ENCODE results near the gene TBC1D9B.

The TBC1D9B gene

DNA sequence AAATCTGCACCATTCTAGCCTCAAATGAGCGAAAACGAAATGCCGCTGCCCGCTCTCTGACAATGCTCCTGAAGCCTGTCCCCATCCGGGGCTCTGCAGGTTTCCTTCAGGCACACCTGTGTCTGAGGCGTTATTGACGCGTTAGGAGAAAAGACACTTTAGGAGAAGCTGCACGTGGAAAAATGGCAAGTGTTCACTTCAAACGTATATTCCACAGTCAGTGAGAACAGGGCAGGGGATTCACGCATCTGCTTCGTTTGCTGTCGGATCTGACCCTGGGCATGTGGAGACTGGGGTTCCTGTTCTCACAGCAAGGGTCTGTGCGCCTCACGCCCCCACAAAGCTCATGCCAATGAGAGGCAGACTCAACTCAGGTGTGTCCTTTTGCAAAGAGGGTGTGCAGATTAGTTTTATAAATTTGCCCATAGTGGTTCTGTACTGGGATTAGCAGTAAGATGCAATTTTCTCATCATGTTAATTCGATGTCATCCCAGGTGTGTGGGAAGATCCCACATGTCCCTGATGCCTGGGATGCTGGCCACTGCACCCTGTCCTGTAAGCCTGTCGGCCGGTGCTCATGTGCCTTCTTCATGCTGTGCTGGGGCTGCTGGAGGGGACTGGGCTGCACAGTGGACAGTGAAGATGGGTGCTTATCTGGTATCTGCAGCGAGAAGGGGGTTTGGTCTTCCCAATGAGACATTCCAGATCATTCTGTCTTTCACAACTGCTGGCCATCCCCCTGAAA is 11.2 kb upstream of the TBC1D9B start:
- no peak for ATAC-seq (replicated peaks; ENCODE audit: extremely low read depth, poor library complexity, severe bottlenecking)
- peaks cover 2% of the 10 kb centered on the region for H3K36me3 Mint-ChIP-seq (ENCODE audit: insufficient read depth)
- peaks cover 10% of the 10 kb centered on the region for H3K27me3 Mint-ChIP-seq
- DNase-seq (ENCODE audit: low spot score in 2 of 2) = no peak
- no peak overlapping the region for H3K27ac Mint-ChIP-seq (ENCODE audit: low read depth)
- H3K4me3 Mint-ChIP-seq = no peak overlapping the region
- H3K9me3 Mint-ChIP-seq = no peaks in the 10 kb centered on the region
- H3K4me1 Mint-ChIP-seq = peaks cover 6% of the 10 kb centered on the region

DNA sequence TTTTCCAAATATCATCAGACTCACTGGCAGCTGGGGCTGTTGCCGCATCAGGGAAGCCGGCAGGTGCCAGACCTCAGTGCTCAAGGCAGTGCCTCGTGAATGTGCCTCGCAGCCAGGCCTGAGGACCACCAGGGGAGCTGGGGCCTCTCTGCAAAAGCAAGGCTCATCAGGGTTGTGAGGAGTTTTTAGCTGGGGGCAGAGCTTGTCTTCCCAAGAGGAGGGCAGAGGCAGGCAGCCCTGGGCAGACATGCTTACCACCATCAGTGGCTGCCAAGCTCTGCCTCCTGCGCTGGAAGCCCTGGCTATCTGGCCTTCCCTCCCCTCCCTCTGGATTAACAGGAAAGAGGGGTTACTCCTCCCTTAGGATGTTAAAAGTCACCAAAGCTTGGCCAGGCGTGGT is 8.8 kb upstream of the TBC1D9B start:
- peaks cover 2% of the 10 kb centered on the region for H3K36me3 Mint-ChIP-seq (ENCODE audit: insufficient read depth)

DNA sequence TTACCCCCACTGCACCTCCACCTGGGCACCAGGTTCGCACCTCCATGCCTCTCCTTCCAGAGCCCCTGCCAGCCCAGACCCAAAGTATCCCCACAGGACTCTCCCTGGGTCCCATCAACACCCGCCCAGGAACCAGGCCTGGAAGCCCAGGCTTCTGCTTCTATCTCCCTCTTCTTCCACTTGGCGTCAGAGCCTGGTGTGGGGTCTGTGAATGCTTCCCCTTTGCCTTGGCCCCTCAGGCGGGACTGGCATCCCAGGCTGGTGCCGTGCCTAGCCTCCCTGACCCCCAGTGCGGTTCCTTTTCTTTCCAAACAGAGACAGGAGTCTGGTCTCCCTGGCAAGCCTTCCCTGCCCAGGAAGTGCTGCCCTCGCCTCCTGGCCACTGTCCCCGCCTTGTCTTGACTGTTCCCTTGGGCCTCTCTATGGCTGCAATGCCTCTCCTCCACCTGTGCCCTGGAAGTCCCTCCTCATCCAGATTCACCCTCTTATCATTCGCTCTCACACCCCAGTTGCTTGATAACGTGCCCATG is 7.8 kb upstream of the TBC1D9B start:
- H3K4me3 Mint-ChIP-seq = no peak overlapping the region

More for the DNA sequence above, 8.8 kb upstream of the TBC1D9B start:
- peaks cover 6% of the 10 kb centered on the region for H3K4me1 Mint-ChIP-seq
- no peaks in the 10 kb centered on the region for H3K9me3 Mint-ChIP-seq
- H3K27ac Mint-ChIP-seq (ENCODE audit: low read depth) = no peak overlapping the region
- DNase-seq (ENCODE audit: low spot score in 2 of 2) (no peak), ATAC-seq (replicated peaks; ENCODE audit: extremely low read depth, poor library complexity, severe bottlenecking) (no peak)
- H3K4me3 Mint-ChIP-seq = no peak overlapping the region
- H3K27me3 Mint-ChIP-seq = peaks cover 10% of the 10 kb centered on the region

DNA sequence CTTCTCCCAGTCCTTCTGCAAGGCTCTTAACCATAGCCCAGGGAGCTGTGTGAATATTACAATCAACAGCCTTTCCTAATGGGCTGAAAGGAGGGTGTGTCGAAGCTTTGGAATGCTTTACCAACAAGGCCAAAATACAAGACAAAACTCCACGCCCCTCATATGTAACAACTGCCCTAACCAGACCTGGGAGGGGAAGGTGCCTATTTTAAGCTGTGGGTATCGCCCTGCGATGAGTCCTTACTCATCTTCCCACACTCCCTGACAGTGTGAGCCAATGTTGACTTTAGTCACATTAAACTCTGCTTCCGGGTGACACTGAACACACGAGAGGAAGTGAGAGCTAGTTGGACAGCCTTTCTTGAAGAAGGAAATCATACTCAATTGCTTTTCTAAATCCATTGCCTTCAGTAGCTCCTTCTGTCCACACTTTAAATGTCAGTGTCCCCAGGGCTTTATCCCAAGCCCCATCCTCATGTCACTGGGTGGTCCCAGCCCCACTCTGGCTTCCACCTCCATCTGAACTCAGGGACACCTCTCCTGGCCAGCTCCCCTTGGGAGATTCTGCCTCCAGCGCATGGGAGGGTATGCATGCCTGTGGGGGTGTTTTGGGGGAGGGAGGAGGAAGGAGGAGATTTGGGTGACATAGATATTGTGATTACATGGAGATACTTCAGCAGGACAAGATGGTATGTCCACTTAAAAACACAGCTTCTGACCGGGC is 6.5 kb upstream of the TBC1D9B start:
- peaks cover 2% of the 10 kb centered on the region for H3K36me3 Mint-ChIP-seq (ENCODE audit: insufficient read depth)
- H3K4me3 Mint-ChIP-seq = no peak overlapping the region
- DNase-seq (ENCODE audit: low spot score in 2 of 2) (no peak), ATAC-seq (replicated peaks; ENCODE audit: extremely low read depth, poor library complexity, severe bottlenecking) (no peak)
- no peaks in the 10 kb centered on the region for H3K9me3 Mint-ChIP-seq
- H3K27ac Mint-ChIP-seq (ENCODE audit: low read depth) = no peak overlapping the region
- peaks cover 6% of the 10 kb centered on the region for H3K4me1 Mint-ChIP-seq
- peaks cover 10% of the 10 kb centered on the region for H3K27me3 Mint-ChIP-seq

More for the DNA sequence above, 7.8 kb upstream of the TBC1D9B start:
- peaks cover 2% of the 10 kb centered on the region for H3K36me3 Mint-ChIP-seq (ENCODE audit: insufficient read depth)
- peak overlapping the region; percentile 56 for H3K27ac Mint-ChIP-seq (ENCODE audit: low read depth)
- peaks cover 10% of the 10 kb centered on the region for H3K27me3 Mint-ChIP-seq
- ATAC-seq (replicated peaks; ENCODE audit: extremely low read depth, poor library complexity, severe bottlenecking) (no peak), DNase-seq (ENCODE audit: low spot score in 2 of 2) (no peak)
- peaks cover 6% of the 10 kb centered on the region for H3K4me1 Mint-ChIP-seq
- H3K9me3 Mint-ChIP-seq = no peaks in the 10 kb centered on the region

DNA sequence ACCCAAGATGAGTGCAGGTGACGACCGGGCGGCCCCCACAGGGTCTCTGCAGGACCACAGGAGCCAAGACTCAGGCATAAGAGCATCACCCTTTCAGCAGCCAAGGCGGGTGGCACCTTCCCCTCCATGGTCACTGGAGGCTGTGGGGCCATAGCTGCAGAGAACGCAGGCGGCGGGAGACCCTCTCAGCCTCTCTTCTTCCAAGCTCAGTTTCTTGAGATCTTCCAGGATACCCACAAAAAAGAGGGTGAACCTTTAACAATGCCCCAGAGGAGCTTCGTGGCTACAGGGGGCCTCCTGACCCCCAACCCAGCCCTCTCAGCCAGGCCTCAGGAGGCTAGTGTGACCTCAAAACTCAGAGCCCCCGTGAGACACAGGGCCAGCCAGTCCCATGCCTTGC is 5.8 kb upstream of the TBC1D9B start:
- Mint-ChIP-seq H3K36me3 (ENCODE audit: insufficient read depth) (peaks cover 2% of the 10 kb centered on the region), H3K9me3 (no peaks in the 10 kb centered on the region), H3K27ac (ENCODE audit: low read depth) (no peak overlapping the region), H3K4me1 (peaks cover 6% of the 10 kb centered on the region), H3K4me3 (no peak overlapping the region), H3K27me3 (peaks cover 10% of the 10 kb centered on the region)
- no peak for ATAC-seq (replicated peaks; ENCODE audit: extremely low read depth, poor library complexity, severe bottlenecking)
- DNase-seq (ENCODE audit: low spot score in 2 of 2) = no peak

DNA sequence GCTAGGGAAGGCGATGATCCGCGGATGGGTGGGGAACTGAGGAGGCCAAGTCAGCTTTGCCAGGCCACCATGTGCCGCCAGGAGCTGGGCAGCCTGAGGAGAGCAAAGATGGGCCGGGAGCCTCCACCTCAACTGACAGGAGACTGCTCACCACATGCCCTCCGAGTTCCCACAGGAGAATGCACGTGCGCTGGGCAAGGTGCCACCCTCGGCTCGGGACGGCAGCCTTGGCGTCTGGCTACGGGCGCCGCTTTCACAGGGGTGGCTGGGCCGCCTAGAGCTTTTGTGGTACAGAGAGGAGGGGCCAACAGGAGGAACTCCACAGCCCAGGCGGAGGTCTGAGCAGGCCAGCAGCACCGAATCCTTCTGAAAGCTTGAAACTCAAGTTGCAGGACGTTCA is 5.3 kb upstream of the TBC1D9B start:
- H3K36me3 Mint-ChIP-seq (ENCODE audit: insufficient read depth) = peaks cover 2% of the 10 kb centered on the region

DNA sequence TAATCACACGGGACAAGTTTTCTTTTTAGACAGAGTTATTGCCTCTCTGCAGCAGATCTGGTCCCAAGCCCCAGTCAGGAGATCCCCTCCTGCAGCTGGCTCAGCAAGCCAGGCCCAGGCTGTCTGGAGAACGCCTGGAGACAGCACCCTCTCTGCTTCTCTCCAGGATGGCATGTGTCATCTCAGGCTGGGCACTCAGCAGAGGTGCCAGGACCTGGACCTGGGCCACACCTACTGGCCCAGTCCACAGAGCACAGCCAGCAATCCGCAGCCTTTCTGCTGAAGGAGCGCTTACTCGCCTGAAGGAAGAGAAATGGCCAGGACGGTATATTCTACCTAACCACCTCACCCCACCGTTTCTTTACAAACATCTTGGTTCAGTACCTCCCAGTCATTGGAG is 4.7 kb upstream of the TBC1D9B start:
- Mint-ChIP-seq H3K9me3 (no peaks in the 10 kb centered on the region), H3K4me3 (no peak overlapping the region), H3K27ac (ENCODE audit: low read depth) (no peak overlapping the region), H3K4me1 (peaks cover 6% of the 10 kb centered on the region), H3K27me3 (peaks cover 10% of the 10 kb centered on the region), H3K36me3 (ENCODE audit: insufficient read depth) (peaks cover 2% of the 10 kb centered on the region)
- no peak for DNase-seq (ENCODE audit: low spot score in 2 of 2)
- ATAC-seq (replicated peaks; ENCODE audit: extremely low read depth, poor library complexity, severe bottlenecking) = no peak

More for the DNA sequence above, 5.3 kb upstream of the TBC1D9B start:
- Mint-ChIP-seq H3K27me3 (peaks cover 10% of the 10 kb centered on the region), H3K9me3 (no peaks in the 10 kb centered on the region), H3K27ac (ENCODE audit: low read depth) (no peak overlapping the region), H3K4me1 (peaks cover 6% of the 10 kb centered on the region), H3K4me3 (no peak overlapping the region)
- DNase-seq (ENCODE audit: low spot score in 2 of 2) (no peak), ATAC-seq (replicated peaks; ENCODE audit: extremely low read depth, poor library complexity, severe bottlenecking) (no peak)

DNA sequence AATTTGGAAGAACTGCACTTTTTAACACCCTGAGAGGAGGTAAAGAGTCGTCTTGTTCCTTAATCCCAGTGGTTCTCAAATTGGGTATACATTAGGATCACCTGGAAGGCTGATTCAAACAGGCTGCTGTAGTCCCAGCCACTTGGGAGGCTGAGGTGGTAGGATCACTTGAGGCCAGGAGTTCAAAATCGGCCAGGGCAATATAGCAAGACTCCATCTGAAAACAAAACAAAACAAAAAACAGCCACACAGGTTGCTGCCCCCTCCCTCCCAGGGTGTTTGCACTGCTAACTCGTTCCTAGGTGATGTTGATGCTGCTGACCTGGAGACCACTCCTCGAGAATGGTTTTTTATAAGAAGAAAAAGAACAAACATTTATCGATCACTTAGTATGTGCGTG is 1.5 kb upstream of the TBC1D9B start:
- DNase-seq (ENCODE audit: low spot score in 2 of 2) = no peak
- Mint-ChIP-seq H3K27me3 (no peaks in the 10 kb centered on the region), H3K36me3 (ENCODE audit: insufficient read depth) (peaks cover 6% of the 10 kb centered on the region), H3K4me1 (peaks cover 7% of the 10 kb centered on the region), H3K9me3 (no peaks in the 10 kb centered on the region), H3K27ac (ENCODE audit: low read depth) (no peak overlapping the region), H3K4me3 (peak overlapping the region; percentile 36)
- no peak for ATAC-seq (replicated peaks; ENCODE audit: extremely low read depth, poor library complexity, severe bottlenecking)

DNA sequence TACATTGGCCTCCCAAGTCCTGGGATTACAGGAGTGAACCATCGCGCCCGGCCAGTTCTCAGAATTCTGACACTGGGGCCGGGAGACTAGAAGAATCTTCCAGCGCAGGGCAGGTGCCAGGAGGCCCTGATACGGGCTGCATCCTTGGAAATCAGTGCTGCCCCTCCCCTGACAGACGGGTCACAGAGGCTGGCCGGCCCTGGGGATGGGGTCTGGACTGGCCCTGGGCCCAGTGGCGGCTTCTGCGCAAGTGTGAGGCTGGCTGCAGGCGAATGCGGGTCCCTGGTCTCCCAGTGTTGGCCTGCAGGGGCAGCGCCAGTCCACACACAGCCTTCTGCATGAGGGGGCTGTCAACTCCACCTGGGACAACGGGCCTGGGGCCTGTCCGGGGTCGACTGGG is 831 bp upstream of the TBC1D9B start:
- no peak for ATAC-seq (replicated peaks; ENCODE audit: extremely low read depth, poor library complexity, severe bottlenecking)
- no peak for DNase-seq (ENCODE audit: low spot score in 2 of 2)
- H3K27me3 Mint-ChIP-seq = no peaks in the 10 kb centered on the region
- H3K9me3 Mint-ChIP-seq = no peaks in the 10 kb centered on the region
- H3K4me3 Mint-ChIP-seq = peak overlapping the region; percentile 72
- peaks cover 8% of the 10 kb centered on the region for H3K36me3 Mint-ChIP-seq (ENCODE audit: insufficient read depth)
- H3K27ac Mint-ChIP-seq (ENCODE audit: low read depth) = no peak overlapping the region
- H3K4me1 Mint-ChIP-seq = peaks cover 7% of the 10 kb centered on the region

DNA sequence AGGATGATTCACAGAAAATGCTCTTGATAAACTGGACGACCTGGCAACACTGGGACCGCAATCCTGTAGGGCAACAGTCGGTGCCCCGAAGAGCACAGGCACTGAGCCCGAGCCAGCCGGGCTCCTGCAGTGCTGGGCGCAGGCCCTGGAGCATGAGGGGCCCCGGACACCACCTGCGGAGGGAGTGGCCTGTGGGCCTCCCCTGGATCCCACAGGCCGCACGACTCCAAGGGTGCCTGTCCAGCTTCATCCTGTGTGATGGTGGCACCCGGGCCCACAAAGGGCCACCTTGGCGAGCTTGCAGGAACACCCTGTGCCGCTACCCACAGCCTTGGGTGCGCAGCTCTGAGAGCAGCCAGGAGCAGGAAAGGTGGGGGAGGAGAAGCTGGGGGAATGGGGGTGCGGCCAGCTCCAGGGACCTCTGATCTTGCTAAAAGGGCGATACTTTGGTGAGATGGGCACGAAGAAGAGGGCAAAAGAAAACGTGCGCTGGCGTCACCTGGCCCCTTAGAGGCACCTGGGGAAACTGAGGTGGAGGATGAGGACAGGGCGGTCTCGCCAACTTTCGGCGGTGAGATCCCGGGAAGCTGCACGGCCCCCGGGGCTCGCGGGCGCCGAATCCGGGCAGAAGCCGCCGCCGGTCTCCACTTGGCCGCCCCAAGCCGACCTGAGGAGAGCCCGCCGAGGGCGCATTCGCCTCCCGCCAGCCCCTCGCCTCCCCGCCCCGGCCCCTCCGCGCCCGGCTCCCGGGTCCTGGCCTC is 722 bp downstream of the TBC1D9B start:
- Mint-ChIP-seq H3K9me3 (no peaks in the 10 kb centered on the region), H3K27ac (ENCODE audit: low read depth) (peak overlapping the region; percentile 69)
- no peak for DNase-seq (ENCODE audit: low spot score in 2 of 2)

DNA sequence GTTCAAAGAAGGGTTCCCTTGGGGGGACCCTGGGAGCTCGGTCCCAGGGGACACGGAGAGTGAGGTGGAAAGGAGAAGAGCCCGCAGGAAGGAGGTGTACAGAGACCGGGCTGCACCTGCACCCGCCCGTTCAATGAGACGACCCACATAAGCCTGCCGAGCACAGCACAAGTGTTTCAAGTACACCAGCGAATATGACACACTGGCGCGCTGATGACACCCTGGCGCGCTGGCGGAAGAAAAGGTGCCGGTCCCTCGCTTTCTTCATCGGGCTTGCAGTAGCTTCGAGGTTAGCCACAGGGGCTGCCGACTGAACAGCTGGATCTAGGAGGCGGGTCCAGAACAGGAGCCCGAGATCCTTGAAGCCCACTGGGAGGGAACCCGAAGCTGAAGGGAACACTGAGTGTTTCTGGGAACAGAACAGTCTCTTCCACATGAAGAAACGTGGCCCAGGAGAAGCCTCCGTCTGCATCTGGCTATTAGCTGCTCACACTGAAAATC is 1.4 kb downstream of the TBC1D9B start:
- DNase-seq (ENCODE audit: low spot score in 2 of 2) (no peak), ATAC-seq (replicated peaks; ENCODE audit: extremely low read depth, poor library complexity, severe bottlenecking) (no peak)
- Mint-ChIP-seq H3K4me3 (peak overlapping the region; percentile 82), H3K9me3 (no peaks in the 10 kb centered on the region), H3K36me3 (ENCODE audit: insufficient read depth) (peaks cover 14% of the 10 kb centered on the region), H3K4me1 (peaks cover 17% of the 10 kb centered on the region), H3K27ac (ENCODE audit: low read depth) (peak overlapping the region; percentile 56), H3K27me3 (no peaks in the 10 kb centered on the region)

More for the DNA sequence above, 722 bp downstream of the TBC1D9B start:
- H3K36me3 Mint-ChIP-seq (ENCODE audit: insufficient read depth) = peaks cover 12% of the 10 kb centered on the region
- peak; percentile 11 for ATAC-seq (replicated peaks; ENCODE audit: extremely low read depth, poor library complexity, severe bottlenecking)
- no peaks in the 10 kb centered on the region for H3K27me3 Mint-ChIP-seq
- H3K4me3 Mint-ChIP-seq = peak overlapping the region; percentile 82
- peaks cover 14% of the 10 kb centered on the region for H3K4me1 Mint-ChIP-seq

DNA sequence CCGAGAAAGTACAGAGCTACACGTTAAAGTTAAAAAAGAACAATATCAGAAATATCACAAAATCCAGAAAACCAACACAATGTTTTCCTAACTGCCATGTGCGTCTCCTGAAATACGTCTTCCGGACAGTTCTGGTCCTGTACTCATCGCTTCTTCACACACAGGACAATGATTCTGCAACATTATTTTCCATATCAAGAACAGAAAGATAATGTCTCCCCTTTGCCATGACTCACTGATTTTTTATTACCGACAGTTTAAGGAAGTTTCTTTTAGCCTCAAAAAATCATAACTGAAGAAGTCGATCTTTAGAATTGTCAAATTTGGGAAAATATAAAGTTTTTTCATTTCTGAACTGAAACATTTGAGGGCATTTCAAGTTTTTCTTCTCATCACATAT is 2.5 kb downstream of the TBC1D9B start:
- H3K27ac Mint-ChIP-seq (ENCODE audit: low read depth) = no peak overlapping the region

More for the DNA sequence above, 2.5 kb downstream of the TBC1D9B start:
- peaks cover 16% of the 10 kb centered on the region for H3K36me3 Mint-ChIP-seq (ENCODE audit: insufficient read depth)
- H3K4me1 Mint-ChIP-seq = peaks cover 17% of the 10 kb centered on the region
- no peak overlapping the region for H3K4me3 Mint-ChIP-seq
- DNase-seq (ENCODE audit: low spot score in 2 of 2) (no peak), ATAC-seq (replicated peaks; ENCODE audit: extremely low read depth, poor library complexity, severe bottlenecking) (no peak)
- no peaks in the 10 kb centered on the region for H3K27me3 Mint-ChIP-seq
- no peaks in the 10 kb centered on the region for H3K9me3 Mint-ChIP-seq
